Measurements from ENCODE around the gene BCAS1. TPM values are rescaled to one million over a fixed set of nuclear protein-coding genes. Genes with fewer than 3 reads are reported as not detected.

Gene BCAS1
- total RNA-seq, 2 donors from 2014 or later, result 2.1 TPM; not detected in 1

GRCh38 chr20:53971096-53971683, 99.2 kb downstream of the BCAS1 start:
- no peak for TF ChIP-seq POLR2A (IDR thresholded peaks at IDR 0.05)
- TF ChIP-seq CTCF (IDR thresholded peaks at IDR 0.05), result no peak
- no peak for ATAC-seq
- intact Hi-C loops (cut with DNase I), result no loop called here
- no peak for DNase-seq
- Histone ChIP-seq H3K27me3 (no peaks in the 10 kb centered on the region), H3K36me3 (replicated peaks in 1 of 2; ENCODE audit: insufficient read depth in 1 of 2, low read depth in 2 of 2) (no peaks in the 10 kb centered on the region), H3K4me3 (no peak overlapping the region), H3K4me1 (no peaks in the 10 kb centered on the region), H3K27ac (no peak overlapping the region), H3K9me3 (no peaks in the 10 kb centered on the region)
- 73 to 76% methylated on average over 3 of the region's 3 CpGs for WGBS, 2 donors

GRCh38 chr20:53970232-53970631, 100.2 kb downstream of the BCAS1 start:
- DNase-seq (no peak), ATAC-seq (no peak)
- H3K36me3 ChIP-seq (replicated peaks in 1 of 2; ENCODE audit: insufficient read depth in 1 of 2, low read depth in 2 of 2), result no peaks in the 10 kb centered on the region
- no peaks in the 10 kb centered on the region for H3K9me3 ChIP-seq
- TF ChIP-seq POLR2A (IDR thresholded peaks at IDR 0.05) (no peak), CTCF (IDR thresholded peaks at IDR 0.05) (no peak)
- no peak overlapping the region for H3K4me3 ChIP-seq
- no peak overlapping the region for H3K27ac ChIP-seq
- no peaks in the 10 kb centered on the region for H3K4me1 ChIP-seq
- H3K27me3 ChIP-seq, result no peaks in the 10 kb centered on the region
- intact Hi-C loops (cut with DNase I), result no loop called here
- 94% methylated on average over 2 of the region's 2 CpGs for WGBS, 2 donors

GRCh38 chr20:53967527-53967926, 102.9 kb downstream of the BCAS1 start:
- 87 to 90% methylated on average over 5 of the region's 5 CpGs for WGBS, 2 donors
- intact Hi-C loops (cut with DNase I), result no loop called here
- Histone ChIP-seq H3K4me3 (no peak overlapping the region), H3K4me1 (no peaks in the 10 kb centered on the region), H3K36me3 (replicated peaks in 1 of 2; ENCODE audit: insufficient read depth in 1 of 2, low read depth in 2 of 2) (no peaks in the 10 kb centered on the region), H3K27me3 (no peaks in the 10 kb centered on the region), H3K9me3 (no peaks in the 10 kb centered on the region), H3K27ac (no peak overlapping the region)
- no peak for TF ChIP-seq CTCF (IDR thresholded peaks at IDR 0.05)
- no peak for TF ChIP-seq POLR2A (IDR thresholded peaks at IDR 0.05)
- ATAC-seq, result no peak
- DNase-seq, result no peak

GRCh38 chr20:53966774-53967398, 103.5 kb downstream of the BCAS1 start:
- WGBS, 2 donors, result 67 to 88% methylated on average over 5 of the region's 5 CpGs
- Histone ChIP-seq H3K4me3 (no peak overlapping the region), H3K9me3 (no peaks in the 10 kb centered on the region), H3K4me1 (no peaks in the 10 kb centered on the region), H3K36me3 (replicated peaks in 1 of 2; ENCODE audit: insufficient read depth in 1 of 2, low read depth in 2 of 2) (no peaks in the 10 kb centered on the region), H3K27me3 (no peaks in the 10 kb centered on the region), H3K27ac (no peak overlapping the region)
- DNase-seq (no peak), ATAC-seq (no peak)
- intact Hi-C loops (cut with DNase I), result no loop called here
- no peak for TF ChIP-seq POLR2A (IDR thresholded peaks at IDR 0.05)

- no peaks in the 10 kb centered on the region for H3K27me3 ChIP-seq
- no peak overlapping the region for H3K4me3 ChIP-seq
- ATAC-seq (no peak), DNase-seq (no peak)
- TF ChIP-seq POLR2A (IDR thresholded peaks at IDR 0.05) (no peak), CTCF (IDR thresholded peaks at IDR 0.05) (no peak)
- H3K4me1 ChIP-seq, result no peaks in the 10 kb centered on the region
- intact Hi-C loops (cut with DNase I), result no loop called here
- 90 to 91% methylated on average over 4 of the region's 4 CpGs for WGBS, 2 donors
- H3K27ac ChIP-seq, result no peak overlapping the region
- H3K36me3 ChIP-seq (replicated peaks in 1 of 2; ENCODE audit: insufficient read depth in 1 of 2, low read depth in 2 of 2), result no peaks in the 10 kb centered on the region
- H3K9me3 ChIP-seq, result no peaks in the 10 kb centered on the region
These were observed 105.7 kb downstream of the BCAS1 start for GRCh38 chr20:53964501-53965253.

All from body of pancreas (tissue), 4 donors.